ENCODE data around the gene GCNT4.

Gene GCNT4

DNA sequence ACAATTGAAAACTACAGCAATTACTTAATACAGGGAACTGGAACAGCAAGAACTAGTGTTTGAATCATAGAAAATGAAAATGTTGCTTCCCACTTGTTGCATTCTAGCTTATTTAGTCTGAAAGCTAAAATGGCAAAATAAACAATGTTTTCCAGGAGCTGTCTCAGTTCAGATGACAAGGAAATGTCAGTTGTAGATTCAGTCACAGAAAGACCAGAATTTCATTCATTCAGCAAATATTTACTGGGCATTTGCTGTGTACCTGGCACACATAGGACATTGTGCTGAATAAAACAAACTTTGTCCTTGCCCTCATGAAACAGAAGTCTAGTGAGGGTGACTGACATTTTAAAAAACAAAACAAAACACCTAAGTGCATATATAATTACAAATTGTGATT lies 41.5 kb downstream of the GCNT4 start:
- DNase-seq: no peak

DNA sequence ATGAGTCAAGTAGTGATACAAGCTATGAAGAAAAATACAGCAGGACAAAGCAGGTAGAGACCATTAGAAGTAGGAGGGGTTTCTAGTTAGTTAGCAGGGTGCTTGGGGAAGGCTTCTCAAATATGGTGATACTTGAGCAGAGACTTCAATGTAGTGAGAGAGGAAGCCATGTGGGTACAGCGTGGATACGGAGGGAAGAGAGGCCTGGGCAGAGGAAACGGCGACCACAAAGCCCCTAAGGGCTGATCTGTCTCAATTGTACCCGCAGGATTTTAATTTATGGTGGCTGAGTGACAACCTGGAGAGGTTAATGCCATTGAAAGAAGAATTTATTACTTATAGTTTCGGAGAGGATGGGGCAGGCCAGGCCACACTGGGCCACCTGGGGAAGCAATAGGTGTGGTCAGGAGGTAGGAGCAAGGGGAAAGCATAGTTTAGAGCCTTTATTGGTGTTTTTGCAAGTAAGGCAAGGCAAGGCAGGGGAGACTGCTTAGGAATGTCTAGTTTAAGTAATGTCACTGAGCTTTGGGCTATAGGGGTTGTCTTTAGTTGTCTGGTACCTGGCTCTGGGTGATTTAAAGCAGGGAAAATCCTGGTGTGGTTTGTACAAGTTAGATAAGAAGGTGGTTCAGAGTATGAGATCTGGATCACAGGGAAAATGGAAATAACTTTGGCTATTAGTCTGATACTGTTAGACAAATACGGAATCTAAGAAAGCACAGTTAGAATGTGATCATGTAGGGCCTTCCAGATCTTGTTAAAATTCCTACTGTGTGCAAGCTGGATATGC lies 42.6 kb downstream of the GCNT4 start:
- DNase-seq: no peak

DNA sequence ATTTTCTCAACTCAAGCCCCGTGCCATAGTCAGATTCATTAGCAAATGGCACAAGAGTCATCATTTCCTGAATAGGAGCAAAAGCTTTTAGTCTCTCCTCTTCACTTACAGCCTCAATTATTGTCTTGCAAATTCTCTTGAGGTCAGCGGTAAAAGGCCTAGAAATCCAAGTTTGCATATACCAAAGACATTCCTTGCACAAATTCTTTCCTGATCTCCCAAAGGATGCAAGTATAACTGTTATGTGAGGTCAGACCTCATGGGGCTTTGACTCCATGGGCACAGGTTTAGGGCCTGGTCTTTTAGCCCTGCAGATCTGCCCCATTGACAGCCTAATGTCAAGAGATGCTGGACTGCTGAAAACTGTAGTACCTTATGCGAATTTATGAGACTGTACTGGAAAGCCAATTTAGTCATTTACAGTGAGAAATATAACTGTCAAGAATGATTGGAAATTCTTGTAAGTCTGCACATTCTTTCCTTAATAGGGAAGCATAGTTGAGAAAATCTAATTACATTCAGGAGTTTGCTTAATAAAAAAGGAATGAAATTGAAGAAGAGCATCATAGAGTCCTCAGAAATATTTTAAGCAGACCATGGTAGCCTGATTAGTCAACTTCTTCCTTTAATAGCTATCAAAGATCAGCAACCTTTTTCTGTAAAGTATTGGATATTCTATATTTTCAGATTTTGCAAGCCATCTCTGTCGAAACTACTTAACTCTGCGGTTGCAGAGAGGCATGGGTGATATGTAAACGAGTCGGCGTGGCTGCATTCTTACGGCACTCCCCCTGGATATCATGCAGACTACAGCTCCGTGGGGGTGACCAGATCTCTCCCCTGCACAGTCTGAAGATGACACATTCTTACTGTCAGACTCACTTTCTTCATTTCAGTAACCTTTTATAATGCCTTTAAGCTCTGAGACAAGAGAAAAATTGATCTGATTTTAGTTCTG lies 45.2 kb downstream of the GCNT4 start:
- no peak for DNase-seq

DNA sequence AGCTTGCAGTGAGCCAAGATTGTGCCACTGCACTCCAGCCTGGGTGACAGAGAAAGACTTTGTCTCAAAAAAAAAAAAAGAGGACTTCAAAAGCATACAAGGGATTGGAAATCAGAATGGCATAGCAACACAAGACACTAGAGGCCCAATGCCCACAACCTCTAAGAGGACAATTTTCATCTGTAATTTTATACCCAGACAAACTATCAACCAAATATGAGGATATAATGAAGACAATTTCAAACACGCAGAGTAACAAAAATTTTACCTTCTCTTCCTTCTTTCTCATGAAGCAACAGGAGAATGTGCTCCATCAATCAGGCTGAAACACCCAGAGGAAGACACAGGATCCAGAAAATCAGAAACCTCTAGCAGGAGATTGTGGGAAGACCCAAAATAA lies 46.8 kb downstream of the GCNT4 start:
- DNase-seq: no peak
